ENCODE data around the gene ANKRD17.

ANKRD17 gene

DNA sequence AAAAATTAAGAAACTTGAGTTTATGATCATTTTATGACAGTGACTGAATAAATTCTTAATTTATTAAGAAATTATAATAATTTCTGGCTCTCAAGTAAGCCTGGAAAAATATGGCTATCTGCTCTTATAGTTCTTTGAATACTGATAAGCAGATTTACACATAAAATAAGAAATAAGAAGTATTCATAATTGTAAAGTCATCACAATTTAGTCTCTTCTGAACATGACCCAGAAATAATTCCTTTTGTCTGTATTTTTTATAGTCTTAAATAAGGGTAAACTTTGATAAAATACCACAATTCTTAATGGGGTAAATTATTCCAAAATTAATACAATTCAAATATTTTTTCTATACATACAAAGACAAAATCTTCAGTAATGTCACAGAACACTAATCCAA, 72.7 kb downstream of the ANKRD17 start:
- Histone ChIP-seq H3K27me3 (replicated peaks; ENCODE audit: insufficient read depth, low read length) (no peaks in the 10 kb centered on the region), H3K4me1 (ENCODE audit: low read length) (no peaks in the 10 kb centered on the region), H3K79me2 (ENCODE audit: low read length) (peaks cover 90% of the 10 kb centered on the region), H3K9me3 (replicated peaks; ENCODE audit: insufficient read depth, low read length) (no peaks in the 10 kb centered on the region), H4K20me1 (ENCODE audit: insufficient read depth, low read length) (peaks cover 14% of the 10 kb centered on the region), H2AFZ (ENCODE audit: low read length) (no peak overlapping the region), H3K4me3 (ENCODE audit: low read length) (no peak overlapping the region), H3F3A (ENCODE audit: insufficient read depth, low read length) (no peaks in the 10 kb centered on the region; the same call in 1 of the 2 replicates), H3K4me2 (ENCODE audit: low read depth, low read length) (no peak overlapping the region), H3K36me3 (replicated peaks; ENCODE audit: insufficient read depth, low read length) (peaks cover 2% of the 10 kb centered on the region; the same call in 1 of the 2 replicates), H3K27ac (ENCODE audit: low read length) (no peak overlapping the region), H3K9ac (ENCODE audit: low read length) (no peak overlapping the region), H3K9me2 (replicated peaks; ENCODE audit: insufficient read depth, low read length) (no peaks in the 10 kb centered on the region)
- DNase-seq, result no peak
- TF ChIP-seq, protein P1, sequence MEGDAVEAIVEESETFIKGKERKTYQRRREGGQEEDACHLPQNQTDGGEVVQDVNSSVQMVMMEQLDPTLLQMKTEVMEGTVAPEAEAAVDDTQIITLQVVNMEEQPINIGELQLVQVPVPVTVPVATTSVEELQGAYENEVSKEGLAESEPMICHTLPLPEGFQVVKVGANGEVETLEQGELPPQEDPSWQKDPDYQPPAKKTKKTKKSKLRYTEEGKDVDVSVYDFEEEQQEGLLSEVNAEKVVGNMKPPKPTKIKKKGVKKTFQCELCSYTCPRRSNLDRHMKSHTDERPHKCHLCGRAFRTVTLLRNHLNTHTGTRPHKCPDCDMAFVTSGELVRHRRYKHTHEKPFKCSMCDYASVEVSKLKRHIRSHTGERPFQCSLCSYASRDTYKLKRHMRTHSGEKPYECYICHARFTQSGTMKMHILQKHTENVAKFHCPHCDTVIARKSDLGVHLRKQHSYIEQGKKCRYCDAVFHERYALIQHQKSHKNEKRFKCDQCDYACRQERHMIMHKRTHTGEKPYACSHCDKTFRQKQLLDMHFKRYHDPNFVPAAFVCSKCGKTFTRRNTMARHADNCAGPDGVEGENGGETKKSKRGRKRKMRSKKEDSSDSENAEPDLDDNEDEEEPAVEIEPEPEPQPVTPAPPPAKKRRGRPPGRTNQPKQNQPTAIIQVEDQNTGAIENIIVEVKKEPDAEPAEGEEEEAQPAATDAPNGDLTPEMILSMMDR (IDR thresholded peaks at IDR 0.05; ENCODE audit: low read length), result no peak
- TF ChIP-seq EZH2phosphoT487 (IDR thresholded peaks at IDR 0.05; ENCODE audit: low read length), result no peak
- TF ChIP-seq EZH2 (optimal IDR thresholded peaks at IDR 0.05; ENCODE audit: low read depth, low read length), result no peak

DNA sequence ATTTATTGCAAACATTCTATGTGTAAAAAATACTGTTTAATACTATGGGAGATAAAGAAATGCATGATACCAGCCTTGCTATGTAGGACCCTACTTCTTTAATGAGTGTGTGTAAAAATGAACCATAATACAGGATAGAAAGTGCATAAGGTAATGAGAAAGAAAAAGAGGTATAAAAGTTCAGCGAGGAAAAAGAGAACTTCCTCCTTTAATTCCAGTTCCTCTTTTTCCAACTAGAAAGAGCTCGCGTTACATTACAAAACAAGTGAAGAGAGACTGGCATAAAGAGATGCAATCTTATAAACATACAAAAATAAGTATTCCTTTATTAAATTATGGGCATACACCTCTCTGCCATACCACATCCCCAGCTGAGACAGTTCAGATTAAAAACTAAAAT, 77.4 kb downstream of the ANKRD17 start:
- DNase-seq, result no peak
- no peaks in the 10 kb centered on the region for H3F3A ChIP-seq (ENCODE audit: insufficient read depth, low read length)
- TF ChIP-seq, protein P1 (IDR thresholded peaks at IDR 0.05; ENCODE audit: low read length), result no peak
- TF ChIP-seq EZH2 (optimal IDR thresholded peaks at IDR 0.05; ENCODE audit: low read depth, low read length) (no peak), EZH2phosphoT487 (IDR thresholded peaks at IDR 0.05; ENCODE audit: low read length) (no peak)
- H3K4me2 ChIP-seq (ENCODE audit: low read depth, low read length), result no peak overlapping the region
- H3K4me1 ChIP-seq (ENCODE audit: low read length), result no peaks in the 10 kb centered on the region
- H3K27me3 ChIP-seq (replicated peaks; ENCODE audit: insufficient read depth, low read length), result no peaks in the 10 kb centered on the region
- H3K9me3 ChIP-seq (replicated peaks; ENCODE audit: insufficient read depth, low read length), result no peaks in the 10 kb centered on the region
- H4K20me1 ChIP-seq (ENCODE audit: insufficient read depth, low read length), result peaks cover 17% of the 10 kb centered on the region
- H3K36me3 ChIP-seq (replicated peaks; ENCODE audit: insufficient read depth, low read length), result peaks cover 3% of the 10 kb centered on the region; the same call in 1 of the 2 replicates
- no peak overlapping the region for H2AFZ ChIP-seq (ENCODE audit: low read length)
- H3K9me2 ChIP-seq (replicated peaks; ENCODE audit: insufficient read depth, low read length), result no peaks in the 10 kb centered on the region
- no peak overlapping the region for H3K4me3 ChIP-seq (ENCODE audit: low read length)
- H3K79me2 ChIP-seq (ENCODE audit: low read length), result peaks cover 85% of the 10 kb centered on the region
- H3K9ac ChIP-seq (ENCODE audit: low read length), result no peak overlapping the region
- 0 out of 2 replicates have a peak overlapping the region, but pooled peaks have one; percentile 5 for H3K27ac ChIP-seq (ENCODE audit: low read length)

DNA sequence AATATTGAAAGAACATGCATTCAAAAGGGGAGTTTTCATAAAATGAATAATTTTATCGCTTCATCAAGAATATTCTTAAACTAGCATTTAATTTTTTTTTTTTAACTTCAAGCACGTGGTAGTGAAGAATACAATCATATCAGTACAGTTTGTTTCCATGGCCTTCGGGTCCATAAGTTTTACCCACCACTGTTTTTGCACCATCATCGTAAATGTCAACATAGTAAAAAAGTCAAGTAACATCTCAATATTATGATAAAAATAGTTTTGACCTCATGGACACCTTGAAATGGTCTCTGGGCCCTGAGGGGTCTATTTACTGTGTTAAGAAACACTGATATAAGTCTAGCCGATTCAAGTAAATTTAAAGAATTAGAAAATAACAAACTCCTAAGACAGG, 80.2 kb downstream of the ANKRD17 start:
- Histone ChIP-seq H3K27me3 (replicated peaks; ENCODE audit: insufficient read depth, low read length) (no peaks in the 10 kb centered on the region), H3K36me3 (replicated peaks; ENCODE audit: insufficient read depth, low read length) (0 out of 2 replicates have a peak, but pooled peaks cover 3% of the 10 kb centered on the region), H3K79me2 (ENCODE audit: low read length) (peaks cover 90% of the 10 kb centered on the region), H2AFZ (ENCODE audit: low read length) (no peak overlapping the region), H3K4me1 (ENCODE audit: low read length) (no peaks in the 10 kb centered on the region), H3K4me3 (ENCODE audit: low read length) (no peak overlapping the region), H3K9me2 (replicated peaks; ENCODE audit: insufficient read depth, low read length) (no peaks in the 10 kb centered on the region), H4K20me1 (ENCODE audit: insufficient read depth, low read length) (peaks cover 17% of the 10 kb centered on the region), H3F3A (ENCODE audit: insufficient read depth, low read length) (no peaks in the 10 kb centered on the region), H3K27ac (ENCODE audit: low read length) (no peak overlapping the region), H3K9me3 (replicated peaks; ENCODE audit: insufficient read depth, low read length) (no peaks in the 10 kb centered on the region), H3K4me2 (ENCODE audit: low read depth, low read length) (no peak overlapping the region), H3K9ac (ENCODE audit: low read length) (no peak overlapping the region)
- no peak for DNase-seq
- no peak for TF ChIP-seq EZH2 (optimal IDR thresholded peaks at IDR 0.05; ENCODE audit: low read depth, low read length)
- TF ChIP-seq, protein P1 (IDR thresholded peaks at IDR 0.05; ENCODE audit: low read length), result no peak
- TF ChIP-seq EZH2phosphoT487 (IDR thresholded peaks at IDR 0.05; ENCODE audit: low read length), result no peak

Measured in MM.1S (cell line).